Measurements from ENCODE around the gene RPL35A.

DNA sequence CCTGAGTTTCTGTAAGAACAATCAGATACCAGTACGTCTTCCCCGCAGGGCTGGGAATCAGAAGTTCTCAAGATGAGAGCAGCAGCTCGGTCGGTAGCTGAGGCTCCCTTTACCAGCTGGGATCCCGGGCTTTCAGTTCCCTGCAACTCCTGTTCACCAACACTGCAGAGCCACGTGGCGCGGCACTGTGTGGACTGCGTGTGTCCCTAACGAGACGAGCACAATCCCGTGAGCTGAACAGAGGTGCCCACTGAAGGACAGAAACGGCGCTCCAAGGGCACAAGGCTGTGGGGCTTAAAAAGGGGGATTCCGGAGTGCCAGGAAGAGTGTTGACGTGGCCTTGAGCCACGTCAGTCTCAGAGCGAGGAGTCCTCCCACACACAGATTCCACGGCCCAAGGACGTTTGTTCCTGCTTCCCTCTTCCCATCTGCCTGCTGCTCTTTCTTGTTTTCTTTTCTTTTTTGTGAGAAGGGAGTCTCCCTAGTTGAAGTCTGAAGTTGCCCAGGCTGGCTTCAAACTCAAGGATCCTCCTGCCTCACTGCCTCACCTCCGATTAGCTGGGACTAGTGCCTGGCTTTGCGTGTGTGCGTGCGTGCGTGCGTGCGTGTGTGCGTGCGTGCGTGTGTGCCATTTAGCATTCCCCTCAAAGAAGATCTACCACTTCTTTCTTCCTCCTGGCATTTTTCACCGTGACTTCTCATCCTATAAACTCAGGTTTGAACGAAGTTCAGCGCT lies 37.1 kb upstream of the RPL35A start:
- TF ChIP-seq CTCF (IDR thresholded peaks at IDR 0.05) (no peak), POLR2A (IDR thresholded peaks at IDR 0.05) (no peak)
